Activated CD4-positive, alpha-beta T cell treated with anti-CD3 and anti-CD28 coated beads for 36 hours (primary cell): ENCODE measurements around the gene ITGB2. TPM values are rescaled to one million over a fixed set of nuclear protein-coding genes. Genes with fewer than 3 reads are reported as not detected.
A peak's percentile ranks its signal among the peaks of the same experiment; 100 is the strongest.

ENCODE experiments used
- ATAC-seq: fragments of 200-7000 bp; cut with Tn5 transposase; one replicate; pipeline ENCODE4 v1.10.0; 2021; ENCODE audit warnings: mild to moderate bottlenecking, moderate library complexity
- CTCF ChIA-PET: fragments of 350-600 bp; sonication (Branson Sonifier 250); formaldehyde crosslinking; loops from one replicate; lab custom pipeline; 2021; ENCODE audit warnings: antibody characterized with exemption; lab: Charles Lee
- POLR2A ChIA-PET: fragments of 350-600 bp; sonication (Branson Sonifier 250); formaldehyde crosslinking; loops from one replicate; lab custom pipeline; 2021; ENCODE audit warnings: antibody characterized with exemption, inconsistent platforms; lab: Charles Lee
- DNase-seq: peaks from one replicate; pipeline ENCODE4 v3.0.0-alpha.2; 2020
- H3K27ac Mint-ChIP-seq: one replicate; pipeline ENCODE4 v1.8.0; 2021; ENCODE audit warnings: mixed read lengths
- H3K27me3 Mint-ChIP-seq: one replicate; pipeline ENCODE4 v1.8.0; 2021; ENCODE audit warnings: mixed read lengths
- H3K36me3 Mint-ChIP-seq: one replicate; pipeline ENCODE4 v1.8.0; 2021; ENCODE audit warnings: low read depth, mixed read lengths
- H3K4me1 Mint-ChIP-seq: one replicate; pipeline ENCODE4 v1.8.0; 2021; ENCODE audit warnings: mixed read lengths
- H3K4me3 Mint-ChIP-seq: one replicate; pipeline ENCODE4 v1.8.0; 2021; ENCODE audit warnings: mild to moderate bottlenecking, moderate library complexity, mixed read lengths
- H3K9me3 Mint-ChIP-seq: one replicate; pipeline ENCODE4 v1.8.0; 2021; ENCODE audit warnings: low read depth, mixed read lengths
- intact Hi-C, 2 experiments: fragments of 100-400 bp; cut with DNase I in 1 of 2; cut with micrococcal nuclease in 1 of 2; formaldehyde crosslinking; loops; one replicate each; pipeline versions ENCODE4 v1.14.2 to v1.15.1; 2022 to 2024; cut with DNase I, micrococcal nuclease
- total RNA-seq, 2 experiments: library from RNA; stranded (reverse); gene quantifications; one replicate each; pipeline ENCODE4 v1.2.3, GENCODE V29; 2021

The ITGB2 gene
- total RNA-seq, 2 experiments from 2014 or later: 217 to 250 TPM

- H3K4me1 Mint-ChIP-seq: peaks cover 39% of the 10 kb centered on the region
- no peak overlapping the region for H3K27ac Mint-ChIP-seq
- H3K4me3 Mint-ChIP-seq: no peak overlapping the region
- H3K9me3 Mint-ChIP-seq: no peaks in the 10 kb centered on the region
- intact Hi-C loops: loop anchor here (5.0 to 10.0 kb wide), 3 partner anchors 35 to 1012 kb away; partner anchors contain the start of gene AGPAT3 (in 1 of the 2)
- POLR2A ChIA-PET: no interaction called here
- no peak for DNase-seq
- H3K36me3 Mint-ChIP-seq: no peaks in the 10 kb centered on the region
- no peaks in the 10 kb centered on the region for H3K27me3 Mint-ChIP-seq
- no peak for ATAC-seq
- CTCF ChIA-PET: interaction anchor here (0.8 to 2.2 kb wide), 7 partner anchors 11 to 84 kb away, joined by 3 to 7 read pairs (median 4); partner anchors contain the start of gene UBE2G2
Measured at GRCh38 chr21:44876849-44877575, 43.7 kb downstream of the ITGB2 start.

DNA sequence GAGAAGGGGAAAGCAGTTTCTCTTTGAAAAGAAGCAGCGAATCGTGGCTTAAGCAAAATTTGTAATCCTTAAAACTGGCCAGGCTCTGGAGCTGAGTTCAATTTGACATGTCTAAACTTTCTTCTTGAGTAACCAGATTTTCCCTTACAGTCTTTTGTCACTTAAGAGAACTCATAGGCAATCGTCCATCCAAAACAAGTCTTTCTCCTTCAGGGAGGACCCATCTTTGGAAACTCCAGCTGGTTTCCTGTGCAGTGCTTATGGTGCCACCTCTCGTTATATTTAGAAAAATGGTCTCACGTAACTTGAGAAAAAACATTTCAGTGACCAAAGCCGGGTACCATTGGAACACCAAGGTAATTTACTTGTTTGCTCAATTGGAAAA, 45.4 kb downstream of the ITGB2 start:
- peaks cover 38% of the 10 kb centered on the region for H3K4me1 Mint-ChIP-seq
- POLR2A ChIA-PET: interaction anchor here (0.6 to 1.5 kb wide), 3 partner anchors 33 to 58 kb away, joined by 3 to 4 read pairs (median 3); partner anchors contain the start of gene SUMO3

GRCh38 chr21:44874497-44875315, 46.0 kb downstream of the ITGB2 start:
- H3K27ac Mint-ChIP-seq: peak overlapping the region; percentile 72
- H3K9me3 Mint-ChIP-seq: no peaks in the 10 kb centered on the region
- peak; percentile 63 for DNase-seq
- ChIA-PET CTCF (interaction anchor here (0.6 to 2.2 kb wide), 15 partner anchors 9 to 535 kb away, joined by 3 to 10 read pairs (median 4); partner anchors contain the start of gene UBE2G2), POLR2A (interaction anchor here (0.6 to 1.5 kb wide), 5 partner anchors 34 to 57 kb away, joined by 3 to 5 read pairs (median 3); partner anchors contain the start of gene SUMO3)
- no peaks in the 10 kb centered on the region for H3K36me3 Mint-ChIP-seq
- H3K4me1 Mint-ChIP-seq: peaks cover 43% of the 10 kb centered on the region
- H3K27me3 Mint-ChIP-seq: no peaks in the 10 kb centered on the region
- intact Hi-C loops: loop anchor here (1.0 to 10.0 kb wide), 13 partner anchors 38 to 1902 kb away; partner anchors contain the start of genes ITGB2 (in 2 of the 2), ADARB1 (in 1 of the 2), AGPAT3 (in 1 of the 2) and PCBP3 (in 1 of the 2)
- no peak for ATAC-seq
- H3K4me3 Mint-ChIP-seq: peak overlapping the region; percentile 92

More for the DNA sequence above, 45.4 kb downstream of the ITGB2 start:
- CTCF ChIA-PET: interaction anchor here (0.7 to 2.2 kb wide), 13 partner anchors 9 to 535 kb away, joined by 3 to 10 read pairs (median 5); partner anchors contain the start of gene UBE2G2
- H3K27me3 Mint-ChIP-seq: no peaks in the 10 kb centered on the region
- ATAC-seq (no peak), DNase-seq (no peak)
- peak overlapping the region; percentile 92 for H3K4me3 Mint-ChIP-seq
- H3K36me3 Mint-ChIP-seq: no peaks in the 10 kb centered on the region
- intact Hi-C loops: loop anchor here (1.0 to 10.0 kb wide), 7 partner anchors 37 to 1011 kb away; partner anchors contain the start of genes ADARB1 (in 1 of the 2), AGPAT3 (in 1 of the 2), ITGB2 (in 1 of the 2) and UBE2G2 (in 1 of the 2)
- peak overlapping the region; percentile 72 for H3K27ac Mint-ChIP-seq
- H3K9me3 Mint-ChIP-seq: no peaks in the 10 kb centered on the region

- Mint-ChIP-seq H3K27me3 (no peaks in the 10 kb centered on the region), H3K36me3 (no peaks in the 10 kb centered on the region), H3K27ac (peak overlapping the region; percentile 72), H3K9me3 (no peaks in the 10 kb centered on the region), H3K4me3 (peak overlapping the region; percentile 92), H3K4me1 (peaks cover 46% of the 10 kb centered on the region)
- DNase-seq (no peak), ATAC-seq (no peak)
- intact Hi-C loops: loop anchor here (2.0 to 10.0 kb wide), 11 partner anchors 42 to 1902 kb away; partner anchors contain the start of genes ITGB2 (in 2 of the 2), ADARB1 (in 1 of the 2), AGPAT3 (in 1 of the 2) and PCBP3 (in 1 of the 2)
- ChIA-PET CTCF (interaction anchor here (0.6 to 2.5 kb wide), 7 partner anchors 43 to 202 kb away, joined by 3 to 19 read pairs (median 3); partner anchors contain the start of gene UBE2G2), POLR2A (interaction anchor here (0.6 to 1.5 kb wide), 5 partner anchors 45 to 73 kb away, joined by 3 to 6 read pairs (median 5); partner anchors contain the start of genes SUMO3 and UBE2G2)
Measured at GRCh38 chr21:44874240-44874496, 46.5 kb downstream of the ITGB2 start.

DNA sequence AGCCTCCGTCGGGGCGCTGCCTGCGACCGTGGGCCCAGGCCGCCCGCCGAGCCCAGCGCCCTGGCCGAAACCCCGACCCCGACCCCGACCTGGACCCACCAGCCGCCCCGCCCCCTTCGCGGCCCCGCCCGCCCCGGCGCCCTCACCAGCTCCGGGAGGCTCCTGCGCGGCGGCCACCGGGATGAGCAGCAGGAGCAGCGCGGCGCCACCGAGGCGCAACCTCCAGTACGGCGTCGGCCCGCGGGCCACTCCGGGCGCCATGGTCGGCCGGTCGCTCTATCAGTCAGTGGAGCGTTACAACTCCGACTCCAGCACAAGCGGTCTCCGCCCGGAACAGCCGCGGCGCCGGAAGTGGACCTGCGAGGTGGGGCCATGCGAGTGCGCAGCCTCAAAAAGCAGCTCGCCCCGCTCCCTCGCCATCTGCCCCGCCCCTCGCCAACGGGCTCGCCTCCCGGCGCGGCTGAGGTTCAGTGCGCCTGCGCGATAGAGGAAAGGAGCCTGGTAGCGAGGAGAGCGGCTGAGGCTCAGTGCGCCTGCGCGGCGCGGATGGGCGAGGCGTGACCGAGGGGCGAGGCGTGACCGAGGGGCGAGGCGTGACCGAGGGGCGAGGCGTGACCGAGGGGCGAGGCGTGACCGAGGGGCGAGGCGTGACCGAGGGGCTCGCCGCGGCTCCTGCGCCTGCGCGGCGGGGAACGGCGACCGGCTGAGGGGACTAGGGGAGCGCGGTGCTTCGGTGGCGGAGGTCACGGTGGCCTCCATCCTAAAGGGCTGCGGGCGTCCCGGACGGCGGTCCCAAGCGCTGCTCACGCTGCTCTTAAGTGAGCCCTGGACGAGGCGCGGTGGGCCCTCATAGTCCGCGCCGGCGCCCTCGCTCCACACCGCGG, 47.1 kb downstream of the ITGB2 start, which contains the start of gene PTTG1IP:
TSS of gene PTTG1IP (minus strand) at position 335 of the 884 bp plus-strand sequence. CDS start at position 261, 74 bp downstream.
- peak within 1 kb of the TSS; percentile 85 for H3K27ac Mint-ChIP-seq
- DNase-seq (peak; percentile 100), ATAC-seq (peak; percentile 82)
- H3K4me3 Mint-ChIP-seq: peak within 1 kb of the TSS; percentile 92
- no peaks in the 10 kb centered on the region for H3K9me3 Mint-ChIP-seq
- intact Hi-C loops: loop anchor here (1.0 to 10.0 kb wide), 17 partner anchors 27 to 1901 kb away; partner anchors contain the start of genes ITGB2 (in 2 of the 2), SUMO3 (in 2 of the 2), UBE2G2 (in 2 of the 2) and ADARB1 (in 1 of the 2)
- peaks cover 51% of the 10 kb centered on the region for H3K4me1 Mint-ChIP-seq
- H3K27me3 Mint-ChIP-seq: no peaks in the 10 kb centered on the region
- H3K36me3 Mint-ChIP-seq: peaks cover 4% of the 10 kb centered on the region
- POLR2A ChIA-PET: interaction anchor here (0.6 to 1.5 kb wide), 9 partner anchors 8 to 1092 kb away, joined by 3 to 6 read pairs (median 4); partner anchors contain the start of genes SUMO3 and UBE2G2
- CTCF ChIA-PET: interaction anchor here (0.6 to 2.5 kb wide), 7 partner anchors 43 to 334 kb away, joined by 3 to 19 read pairs (median 4); partner anchors contain the start of genes KRTAP10-1 and UBE2G2

DNA sequence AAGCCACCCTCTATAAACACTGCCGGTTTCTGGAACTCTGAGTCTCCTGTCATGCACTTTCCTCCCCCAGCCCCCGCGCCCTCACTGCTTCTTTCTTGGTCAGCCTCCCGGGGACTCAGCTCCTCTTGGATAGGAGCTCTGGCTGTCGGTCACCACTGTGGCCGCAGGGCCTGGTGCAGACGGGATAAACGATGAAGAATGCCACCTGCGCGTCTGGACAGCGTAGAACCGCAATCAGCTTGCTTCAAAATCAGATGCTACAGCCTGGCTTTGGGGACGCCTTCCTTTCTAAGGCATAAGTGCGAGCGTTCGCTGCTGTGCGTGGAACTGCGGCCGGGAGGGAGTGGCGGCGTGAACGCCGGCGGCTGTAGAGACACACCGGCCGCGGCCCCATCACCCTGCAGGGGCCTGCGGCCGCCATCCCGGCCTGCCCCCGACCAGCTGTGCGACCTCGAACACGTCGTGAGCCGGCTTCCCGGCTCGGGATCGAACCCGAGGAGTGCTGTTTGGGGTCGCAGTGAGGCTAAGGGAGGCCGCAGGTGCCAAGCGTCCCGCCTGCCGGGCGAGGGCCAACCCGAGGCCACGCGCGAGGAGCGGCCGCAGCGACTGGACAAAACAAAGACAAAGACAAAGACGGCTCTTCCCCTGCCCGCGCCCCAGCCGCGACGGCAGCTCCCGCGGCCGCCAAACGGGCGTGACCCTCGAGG, 47.9 kb downstream of the ITGB2 start:
- Mint-ChIP-seq H3K4me3 (peak overlapping the region; percentile 92), H3K27ac (peak overlapping the region; percentile 72), H3K9me3 (no peaks in the 10 kb centered on the region), H3K4me1 (peaks cover 59% of the 10 kb centered on the region), H3K36me3 (peaks cover 7% of the 10 kb centered on the region), H3K27me3 (no peaks in the 10 kb centered on the region)
- ATAC-seq (no peak), DNase-seq (peak; percentile 47)
- ChIA-PET CTCF (interaction anchor here (0.6 to 2.5 kb wide), 7 partner anchors 45 to 333 kb away, joined by 3 to 19 read pairs (median 4); partner anchors contain the start of genes KRTAP10-1 and UBE2G2), POLR2A (interaction anchor here (0.6 to 1.4 kb wide), 8 partner anchors 9 to 1091 kb away, joined by 3 to 6 read pairs (median 3); partner anchors contain the start of gene SUMO3)
- intact Hi-C loops: loop anchor here (1.0 to 10.0 kb wide), 14 partner anchors 26 to 1901 kb away; partner anchors contain the start of genes SUMO3 (in 2 of the 2), AGPAT3 (in 1 of the 2), CFAP410 (in 1 of the 2) and ITGB2 (in 1 of the 2)

- intact Hi-C loops: loop anchor here (2.0 to 10.0 kb wide), 9 partner anchors 25 to 1900 kb away; partner anchors contain the start of genes AGPAT3 (in 1 of the 2), ITGB2 (in 1 of the 2), PCBP3 (in 1 of the 2) and PKNOX1 (in 1 of the 2)
- H3K36me3 Mint-ChIP-seq: peaks cover 10% of the 10 kb centered on the region
- ATAC-seq (no peak), DNase-seq (no peak)
- ChIA-PET CTCF (interaction anchor here (0.7 to 2.5 kb wide), 5 partner anchors 45 to 79 kb away, joined by 3 to 19 read pairs (median 5); partner anchors contain the start of gene UBE2G2), POLR2A (interaction anchor here (1.0 to 1.3 kb wide), 3 partner anchors 11 to 253 kb away, joined by 3 read pairs; no protein-coding TSS in a partner anchor)
- no peaks in the 10 kb centered on the region for H3K27me3 Mint-ChIP-seq
- peaks cover 64% of the 10 kb centered on the region for H3K4me1 Mint-ChIP-seq
- H3K9me3 Mint-ChIP-seq: no peaks in the 10 kb centered on the region
- H3K4me3 Mint-ChIP-seq: peak overlapping the region; percentile 92
- peak overlapping the region; percentile 72 for H3K27ac Mint-ChIP-seq
Measured at GRCh38 chr21:44872323-44872648, 48.4 kb downstream of the ITGB2 start.

DNA sequence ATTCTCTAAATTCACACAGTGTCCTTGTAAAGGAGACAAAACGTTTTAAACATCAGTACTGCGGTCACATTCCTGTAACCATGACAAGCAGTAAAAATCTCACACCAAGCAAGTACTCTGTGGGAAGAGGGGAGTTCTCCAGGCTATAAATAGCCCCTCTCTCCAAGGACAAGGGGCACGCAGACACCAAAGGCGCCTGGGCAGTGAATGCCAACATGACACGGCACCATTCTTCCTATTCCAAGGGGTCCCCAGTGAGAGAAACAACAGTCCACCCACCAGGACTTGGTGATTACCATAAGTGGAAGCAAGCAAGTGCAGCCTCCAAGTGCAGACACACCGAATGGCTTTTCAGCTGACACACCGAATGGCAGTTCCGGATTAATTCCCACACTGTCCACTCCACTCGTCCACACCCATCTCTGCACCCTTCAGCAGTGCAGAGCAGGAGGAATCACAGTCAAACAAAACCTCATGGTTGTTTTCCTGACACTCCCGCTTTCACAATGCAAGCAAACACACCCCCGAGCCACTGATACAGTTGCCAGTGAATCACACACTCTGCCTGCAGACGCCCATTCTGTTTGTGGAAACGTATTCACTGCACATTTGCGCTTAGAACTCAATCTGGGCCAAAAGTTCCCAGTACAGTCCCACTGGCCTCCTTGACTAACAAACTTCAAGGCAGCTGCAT, 49.0 kb downstream of the ITGB2 start:
- intact Hi-C loops: loop anchor here (2.0 to 10.0 kb wide), 9 partner anchors 25 to 1899 kb away; partner anchors contain the start of genes AGPAT3 (in 1 of the 2), ITGB2 (in 1 of the 2), PCBP3 (in 1 of the 2) and PKNOX1 (in 1 of the 2)
- H3K27me3 Mint-ChIP-seq: no peaks in the 10 kb centered on the region
- ChIA-PET CTCF (interaction anchor here (0.8 to 2.5 kb wide), 3 partner anchors 46 to 71 kb away, joined by 3 to 19 read pairs (median 3); partner anchors contain the start of gene UBE2G2), POLR2A (interaction anchor here (1.1 to 1.3 kb wide), 2 partner anchors 11 to 253 kb away, joined by 3 read pairs; no protein-coding TSS in a partner anchor)
- peaks cover 70% of the 10 kb centered on the region for H3K4me1 Mint-ChIP-seq
- H3K9me3 Mint-ChIP-seq: no peaks in the 10 kb centered on the region
- DNase-seq (peak; percentile 64), ATAC-seq (no peak)
- peak overlapping the region; percentile 72 for H3K27ac Mint-ChIP-seq
- H3K4me3 Mint-ChIP-seq: peak overlapping the region; percentile 92
- peaks cover 13% of the 10 kb centered on the region for H3K36me3 Mint-ChIP-seq
